B cell (primary cell): Measurements from ENCODE around the gene TMEM219. TPM values are rescaled to one million over a fixed set of nuclear protein-coding genes. Genes with fewer than 3 reads are reported as not detected.

Source experiments
- ATAC-seq: fragments of 200-7000 bp; cut with Tn5 transposase; one replicate; pipeline ENCODE4 v1.10.0; 2021; ENCODE audit warnings: low read depth, mild to moderate bottlenecking, moderate number of reproducible peaks, moderate library complexity
- CTCF ChIA-PET: fragments of 350-600 bp; sonication (Branson Sonifier 250); formaldehyde crosslinking; loops from one replicate; lab custom pipeline; 2021; ENCODE audit warnings: antibody characterized with exemption, inconsistent platforms; lab: Charles Lee
- POLR2A ChIA-PET: fragments of 350-600 bp; sonication (Branson Sonifier 250); formaldehyde crosslinking; loops from one replicate; lab custom pipeline; 2021; ENCODE audit warnings: antibody characterized with exemption; lab: Charles Lee
- DNase-seq: peaks from one replicate; pipeline ENCODE4 v3.0.0; 2013
- H2AFZ ChIP-seq: 2 replicates; pipeline ENCODE4 v1.6.1; 2012; ENCODE audit warnings: mild to moderate bottlenecking, low read depth, low read length; ENCODE audit not compliant: insufficient read depth, poor library complexity, severe bottlenecking
- H3K27ac ChIP-seq, 2 donors: 1 replicate in 1 of 2; 2 replicates in 1 of 2; pipeline ENCODE4 v1.5.1; 2012 to 2013; ENCODE audit warnings: low read length in 2 of 2, mild to moderate bottlenecking in 2 of 2, moderate library complexity in 1 of 2
- H3K27me3 ChIP-seq, 4 experiments: fragments of 200-600 bp in 1 of 4; sonication (generic) in 1 of 4; replicated peaks in 1 of 4; 1 replicate in 2 of 4; 2 replicates in 2 of 4; pipeline versions ENCODE4 v1.6.1 to v1.7.0; 2013 to 2016; ENCODE audit warnings: low read length in 3 of 4, mild to moderate bottlenecking in 2 of 4, mixed read lengths in 1 of 4, moderate library complexity in 1 of 4; ENCODE audit not compliant: insufficient read depth in 4 of 4, control insufficient read depth in 3 of 4; ENCODE audit errors: control extremely low read depth in 1 of 4
- H3K36me3 ChIP-seq, 2 experiments: replicated peaks in 1 of 2; 1 replicate in 1 of 2; 2 replicates in 1 of 2; pipeline versions ENCODE4 v1.6.1 to v1.7.1; 2013; ENCODE audit warnings: low read length in 1 of 2; ENCODE audit not compliant: insufficient read depth in 2 of 2, control insufficient read depth in 1 of 2; ENCODE audit errors: control extremely low read depth in 1 of 2, extremely low read depth in 1 of 2
- H3K4me1 ChIP-seq, 2 donors: fragments of 200-600 bp in 1 of 2; sonication (generic) in 1 of 2; 1 replicate in 1 of 2; 2 replicates in 1 of 2; pipeline versions ENCODE4 v1.5.1 to v1.6.1; 2013 to 2017; ENCODE audit warnings: low read length in 2 of 2; ENCODE audit not compliant: control insufficient read depth in 2 of 2, insufficient read depth in 2 of 2
- H3K4me2 ChIP-seq: replicated peaks from 2 replicates; pipeline ENCODE3; 2012; ENCODE audit warnings: mild to moderate bottlenecking, low read depth, low read length; ENCODE audit not compliant: poor library complexity, severe bottlenecking
- H3K4me3 ChIP-seq, 5 experiments: fragments of 200-600 bp in 1 of 5; sonication (generic) in 1 of 5; 1 replicate in 3 of 5; 2 replicates in 2 of 5; pipeline versions ENCODE4 v1.5.1 to v1.7.0; 2011 to 2016; ENCODE audit warnings: low read length in 4 of 5, mild to moderate bottlenecking in 4 of 5, low read depth in 2 of 5, control low read depth in 1 of 5, moderate library complexity in 1 of 5; ENCODE audit not compliant: insufficient read depth in 1 of 5; ENCODE audit errors: control extremely low read depth in 1 of 5, extremely low read depth in 1 of 5
- H3K79me2 ChIP-seq: fragments of 200-600 bp; sonication (generic); one replicate; pipeline ENCODE4 v1.6.0; 2016; ENCODE audit warnings: low read length; ENCODE audit not compliant: control insufficient read depth, insufficient read depth
- H3K9ac ChIP-seq: fragments of 200-600 bp; sonication (generic); 2 replicates; pipeline ENCODE4 v1.6.1; 2017; ENCODE audit warnings: mild to moderate bottlenecking, low read length, moderate library complexity
- H3K9me3 ChIP-seq, 3 donors: one replicate each; pipeline versions ENCODE4 v1.6.1 to v1.7.1; 2013; ENCODE audit warnings: low read length in 2 of 3; ENCODE audit not compliant: control insufficient read depth in 2 of 3, insufficient read depth in 1 of 3; ENCODE audit errors: control extremely low read depth in 1 of 3
- H4K20me1 ChIP-seq: 2 replicates; pipeline ENCODE4 v1.6.0; 2012; ENCODE audit warnings: mild to moderate bottlenecking, low read length; ENCODE audit not compliant: insufficient read depth, control insufficient read depth, poor library complexity, severe bottlenecking
- H3K27ac Mint-ChIP-seq: one replicate; pipeline ENCODE4 v1.8.0; 2021; ENCODE audit warnings: mixed read lengths
- H3K27me3 Mint-ChIP-seq: one replicate; pipeline ENCODE4 v1.8.0; 2021; ENCODE audit warnings: mixed read lengths
- H3K4me1 Mint-ChIP-seq: one replicate; pipeline ENCODE4 v1.8.0; 2021; ENCODE audit warnings: mixed read lengths
- H3K4me3 Mint-ChIP-seq: one replicate; pipeline ENCODE4 v1.8.0; 2021; ENCODE audit warnings: mixed read lengths
- H3K9me3 Mint-ChIP-seq: one replicate; pipeline ENCODE4 v1.8.0; 2022; ENCODE audit warnings: mixed read lengths; ENCODE audit not compliant: insufficient read depth
- EZH2 ChIP-seq: IDR thresholded peaks from 2 replicates; pipeline ENCODE4 v1.6.1; 2012; ENCODE audit warnings: borderline replicate concordance, low read depth, mild to moderate bottlenecking, moderate library complexity, low read length; ENCODE audit not compliant: insufficient read depth, poor library complexity, severe bottlenecking
- WGBS: methylation state at CpG from one replicate; pipeline ENCODE4 v1.1.5; 2013; ENCODE audit warnings: missing lambda C conversion rate; ENCODE audit not compliant: insufficient coverage; 5-methylcytosine and 5-hydroxymethylcytosine counted together
- intact Hi-C: fragments of 100-400 bp; cut with micrococcal nuclease; formaldehyde crosslinking; loops from one replicate; pipeline ENCODE4 v1.10.0; 2022
- polyA plus RNA-seq: library from polyadenylated mRNA; depleted of rRNA; stranded (reverse); fragments of >200 nt; gene quantifications from 2 replicates; pipeline ENCODE4 v1.2.3, GENCODE V29; 2012
- total RNA-seq, 2 donors: library from RNA; stranded (reverse); fragments of 120-200 nt in 1 of 2; gene quantifications; 1 replicate in 1 of 2; 2 replicates in 1 of 2; pipeline versions ENCODE4 v1.2.3 to v1.2.4, GENCODE V29; 2013 to 2022
- TF ChIP-seq, protein P1 (sequence below): fragments of 200-600 bp; IDR thresholded peaks from one replicate; pipeline ENCODE4 v1.8.0; 2022; ENCODE audit warnings: antibody characterized with exemption, mild to moderate bottlenecking

TMEM219 gene
- total and polyA plus RNA-seq, 2 donors (not counting 1 experiment from before 2014, with no cell fraction given), result 66.6 to 103 TPM

DNA sequence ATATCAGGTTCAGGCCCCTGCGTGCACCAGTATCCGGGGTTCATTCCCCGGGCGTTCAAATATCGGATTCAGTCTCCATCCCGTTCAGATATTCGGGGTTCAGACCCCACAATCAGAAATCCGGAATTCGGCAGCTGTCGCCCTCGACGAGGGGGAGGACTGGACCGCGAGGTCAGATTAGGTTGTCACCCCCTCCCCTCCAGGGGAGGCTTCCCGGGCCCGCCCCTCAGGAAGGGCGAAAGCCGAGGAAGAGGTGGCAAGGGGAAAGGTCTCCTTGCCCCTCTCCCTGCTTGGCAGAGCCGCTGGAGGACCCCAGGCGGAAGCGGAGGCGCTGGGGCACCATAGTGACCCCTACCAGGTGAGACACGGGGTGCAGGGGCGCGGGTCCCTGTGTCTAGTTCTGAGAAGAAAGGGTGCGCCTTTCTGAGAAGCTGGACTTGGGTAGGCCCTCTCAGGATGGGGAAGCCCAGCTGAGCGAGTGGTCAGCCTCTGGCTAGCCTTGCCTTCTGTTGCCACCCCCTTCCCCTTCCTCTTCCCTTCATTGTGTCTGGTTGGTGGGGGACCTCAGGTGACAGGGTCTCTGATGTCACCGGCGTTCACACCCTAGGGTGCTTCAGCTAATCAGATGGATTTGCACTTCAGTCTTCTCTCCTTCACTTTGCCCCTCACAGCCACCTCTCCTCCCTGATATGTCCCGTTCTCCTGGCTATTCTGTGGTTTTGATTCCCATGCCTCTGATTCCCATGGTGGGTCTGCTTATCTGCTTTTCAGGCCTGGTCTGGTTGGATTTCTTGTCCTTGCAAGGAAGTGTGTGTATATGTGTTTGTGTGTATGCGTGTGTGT, 12.6 kb downstream of the TMEM219 start:
- TF ChIP-seq, protein P1, sequence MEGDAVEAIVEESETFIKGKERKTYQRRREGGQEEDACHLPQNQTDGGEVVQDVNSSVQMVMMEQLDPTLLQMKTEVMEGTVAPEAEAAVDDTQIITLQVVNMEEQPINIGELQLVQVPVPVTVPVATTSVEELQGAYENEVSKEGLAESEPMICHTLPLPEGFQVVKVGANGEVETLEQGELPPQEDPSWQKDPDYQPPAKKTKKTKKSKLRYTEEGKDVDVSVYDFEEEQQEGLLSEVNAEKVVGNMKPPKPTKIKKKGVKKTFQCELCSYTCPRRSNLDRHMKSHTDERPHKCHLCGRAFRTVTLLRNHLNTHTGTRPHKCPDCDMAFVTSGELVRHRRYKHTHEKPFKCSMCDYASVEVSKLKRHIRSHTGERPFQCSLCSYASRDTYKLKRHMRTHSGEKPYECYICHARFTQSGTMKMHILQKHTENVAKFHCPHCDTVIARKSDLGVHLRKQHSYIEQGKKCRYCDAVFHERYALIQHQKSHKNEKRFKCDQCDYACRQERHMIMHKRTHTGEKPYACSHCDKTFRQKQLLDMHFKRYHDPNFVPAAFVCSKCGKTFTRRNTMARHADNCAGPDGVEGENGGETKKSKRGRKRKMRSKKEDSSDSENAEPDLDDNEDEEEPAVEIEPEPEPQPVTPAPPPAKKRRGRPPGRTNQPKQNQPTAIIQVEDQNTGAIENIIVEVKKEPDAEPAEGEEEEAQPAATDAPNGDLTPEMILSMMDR, result no peak
- no peak for TF ChIP-seq EZH2
- Histone ChIP-seq H3K4me2 (peak overlapping the region; percentile 98), H3K9ac (peak overlapping the region; percentile 90), H2AFZ (peak overlapping the region; percentile 99), H3K36me3 (peaks cover 0 to 20% of the 10 kb centered on the region in 2 experiments), H3K27ac (peak overlapping the region; percentile 6 to 79), H3K9me3 (no peaks in the 10 kb centered on the region), H3K79me2 (peaks cover 41% of the 10 kb centered on the region), H3K4me3 (peak overlapping the region; percentile 79 to 100 (median 99)), H4K20me1 (peaks cover 16% of the 10 kb centered on the region), H3K27me3 (no peaks in the 10 kb centered on the region), H3K4me1 (peaks cover 31 to 38% of the 10 kb centered on the region in 2 donors)
- peaks cover 36% of the 10 kb centered on the region for H3K4me1 Mint-ChIP-seq
- peak overlapping the region; percentile 95 for H3K4me3 Mint-ChIP-seq
- no peaks in the 10 kb centered on the region for H3K27me3 Mint-ChIP-seq
- ChIA-PET CTCF (interaction anchor here (0.9 to 2.0 kb wide), 3 partner anchors 9 to 13 kb away, joined by 3 to 5 read pairs (median 3); partner anchors contain the start of gene TMEM219), POLR2A (interaction anchor here (0.6 to 1.4 kb wide), 4 partner anchors 13 to 122 kb away, joined by 3 to 16 read pairs (median 4); partner anchors contain the start of genes TBX6 and TMEM219)
- no peaks in the 10 kb centered on the region for H3K9me3 Mint-ChIP-seq
- H3K27ac Mint-ChIP-seq, result peak overlapping the region; percentile 94
- intact Hi-C loops, result loop anchor here (5.0 kb wide), 4 partner anchors 157 to 723 kb away; partner anchors contain the start of genes FBRS, KIF22, PAGR1 and SRCAP
- ATAC-seq (no peak), DNase-seq (peak; percentile 50)
- WGBS, result under 1% methylated on average over 19 of the region's 31 CpGs
